Measurements from ENCODE around the gene PDE4D. TPM values are rescaled to one million over a fixed set of nuclear protein-coding genes. Genes with fewer than 3 reads are reported as not detected.

The PDE4D gene
- total RNA-seq, 1 experiment from 2014 or later = 2.1 TPM

- H3K9ac ChIP-seq (ENCODE audit: extremely low read depth, insufficient read length, low read length) = no peak overlapping the region
- no peaks in the 10 kb centered on the region for H3K23me2 ChIP-seq (ENCODE audit: insufficient read length, low read depth, low read length, poor library complexity, severe bottlenecking)
- H3K18ac ChIP-seq (ENCODE audit: insufficient read length, low read depth, low read length) = no peak overlapping the region
- no peak overlapping the region for H2AFZ ChIP-seq (ENCODE audit: low read length)
- H3K9me3 ChIP-seq (ENCODE audit: control insufficient read depth, low read depth, low read length) = no peaks in the 10 kb centered on the region
- Mint-ChIP-seq H3K36me3 (ENCODE audit: insufficient read depth in 1 of 3, low read depth in 3 of 3) (no peaks in the 10 kb centered on the region; a peak in 3 of 7 replicates), H3K9me3 (peaks cover 0 to 2% of the 10 kb centered on the region in 2 experiments; a peak in 1 of 5 replicates), H3K4me1 (peaks cover 16 to 17% of the 10 kb centered on the region in 2 experiments), H3K27me3 (ENCODE audit: low read depth) (no peaks in the 10 kb centered on the region; the same call in 1 of the 2 replicates), H3K27ac (no peak overlapping the region), H3K4me3 (no peak overlapping the region)
- H4K91ac ChIP-seq (ENCODE audit: insufficient read length, low read depth, low read length) = no peak overlapping the region
- H3K27ac ChIP-seq (ENCODE audit: insufficient read length, low read depth, low read length) = no peak overlapping the region
- H2BK5ac ChIP-seq (ENCODE audit: insufficient read length, low read length) = no peak overlapping the region
- no peak overlapping the region for H2AK5ac ChIP-seq (ENCODE audit: insufficient read length, low read length)
- no peak overlapping the region for H2BK120ac ChIP-seq (ENCODE audit: low read depth, low read length, poor library complexity, severe bottlenecking)
- H3K4ac ChIP-seq (ENCODE audit: low read depth, low read length) = no peak overlapping the region
- no peak overlapping the region for H2BK15ac ChIP-seq (ENCODE audit: low read depth, low read length)
- no peaks in the 10 kb centered on the region for H3K27me3 ChIP-seq (ENCODE audit: insufficient read depth, low read length)
- no peak overlapping the region for H3T11ph ChIP-seq (ENCODE audit: low read length)
- no peak overlapping the region for H4K8ac ChIP-seq (replicated peaks; ENCODE audit: insufficient read length, low read depth, low read length)
- H3K14ac ChIP-seq (ENCODE audit: insufficient read depth, low read length) = no peak overlapping the region
- DNase-seq = no peak
- H3K4me1 ChIP-seq (ENCODE audit: insufficient read depth, low read length) = no peaks in the 10 kb centered on the region; the same call in 1 of the 2 replicates
- no peak for TF ChIP-seq CTCF (conservative IDR thresholded peaks at IDR 0.05)
- no peak overlapping the region for H2BK12ac ChIP-seq (ENCODE audit: insufficient read length, low read depth, low read length)
- H3K4me2 ChIP-seq (ENCODE audit: insufficient read depth, insufficient read length, low read length) = no peak overlapping the region
- H2BK20ac ChIP-seq (ENCODE audit: low read depth, low read length, poor library complexity, severe bottlenecking) = no peak overlapping the region
- H3K56ac ChIP-seq (ENCODE audit: insufficient read length, low read depth, low read length) = no peak overlapping the region
- no peak overlapping the region for H3K23ac ChIP-seq (ENCODE audit: insufficient read length, low read depth, low read length)
- H4K5ac ChIP-seq (ENCODE audit: insufficient read length, low read depth, low read length) = no peak overlapping the region
- no peaks in the 10 kb centered on the region for H4K20me1 ChIP-seq (ENCODE audit: control insufficient read depth, insufficient read depth, insufficient read length)
- H3K79me2 ChIP-seq (ENCODE audit: insufficient read depth, low read length) = no peaks in the 10 kb centered on the region
- no peaks in the 10 kb centered on the region for H3K79me1 ChIP-seq (ENCODE audit: insufficient read depth, low read depth, low read length, poor library complexity, severe bottlenecking)
Observed at GRCh38 chr5:59621477-59621876, 272.0 kb downstream of the PDE4D start.
